ENCODE data around the gene GRID2.

Gene GRID2

DNA sequence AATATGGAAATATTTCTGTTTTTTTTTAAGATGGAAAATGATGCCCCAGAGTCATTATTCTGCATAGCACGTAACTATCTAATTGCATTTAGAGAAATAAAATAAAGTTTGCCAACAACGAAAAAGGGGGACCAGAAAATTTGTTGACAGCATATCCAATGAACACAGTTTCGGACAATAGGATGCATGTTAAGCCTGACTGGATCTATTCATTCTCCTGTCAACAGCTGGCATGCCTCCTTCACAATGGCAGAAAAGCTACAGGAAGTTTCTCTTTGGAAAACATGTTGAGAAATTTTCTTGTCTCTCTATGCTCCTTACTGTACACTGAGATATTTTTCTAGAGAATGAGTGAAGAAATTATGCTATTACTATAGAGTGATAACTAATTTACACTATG, 262.5 kb downstream of the GRID2 start:
- no peak for TF ChIP-seq POLR2AphosphoS5 (IDR thresholded peaks at IDR 0.05; ENCODE audit: low read depth, low read length)
- no peak for TF ChIP-seq TAF1 (IDR thresholded peaks at IDR 0.05; ENCODE audit: borderline replicate concordance, insufficient read depth, low read length)
- TF ChIP-seq, protein P1, sequence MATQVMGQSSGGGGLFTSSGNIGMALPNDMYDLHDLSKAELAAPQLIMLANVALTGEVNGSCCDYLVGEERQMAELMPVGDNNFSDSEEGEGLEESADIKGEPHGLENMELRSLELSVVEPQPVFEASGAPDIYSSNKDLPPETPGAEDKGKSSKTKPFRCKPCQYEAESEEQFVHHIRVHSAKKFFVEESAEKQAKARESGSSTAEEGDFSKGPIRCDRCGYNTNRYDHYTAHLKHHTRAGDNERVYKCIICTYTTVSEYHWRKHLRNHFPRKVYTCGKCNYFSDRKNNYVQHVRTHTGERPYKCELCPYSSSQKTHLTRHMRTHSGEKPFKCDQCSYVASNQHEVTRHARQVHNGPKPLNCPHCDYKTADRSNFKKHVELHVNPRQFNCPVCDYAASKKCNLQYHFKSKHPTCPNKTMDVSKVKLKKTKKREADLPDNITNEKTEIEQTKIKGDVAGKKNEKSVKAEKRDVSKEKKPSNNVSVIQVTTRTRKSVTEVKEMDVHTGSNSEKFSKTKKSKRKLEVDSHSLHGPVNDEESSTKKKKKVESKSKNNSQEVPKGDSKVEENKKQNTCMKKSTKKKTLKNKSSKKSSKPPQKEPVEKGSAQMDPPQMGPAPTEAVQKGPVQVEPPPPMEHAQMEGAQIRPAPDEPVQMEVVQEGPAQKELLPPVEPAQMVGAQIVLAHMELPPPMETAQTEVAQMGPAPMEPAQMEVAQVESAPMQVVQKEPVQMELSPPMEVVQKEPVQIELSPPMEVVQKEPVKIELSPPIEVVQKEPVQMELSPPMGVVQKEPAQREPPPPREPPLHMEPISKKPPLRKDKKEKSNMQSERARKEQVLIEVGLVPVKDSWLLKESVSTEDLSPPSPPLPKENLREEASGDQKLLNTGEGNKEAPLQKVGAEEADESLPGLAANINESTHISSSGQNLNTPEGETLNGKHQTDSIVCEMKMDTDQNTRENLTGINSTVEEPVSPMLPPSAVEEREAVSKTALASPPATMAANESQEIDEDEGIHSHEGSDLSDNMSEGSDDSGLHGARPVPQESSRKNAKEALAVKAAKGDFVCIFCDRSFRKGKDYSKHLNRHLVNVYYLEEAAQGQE (IDR thresholded peaks at IDR 0.05; ENCODE audit: insufficient read depth in 1 of 2, low read depth in 2 of 2, low read length in 2 of 2) = no peak
- no peak for TF ChIP-seq FOXP2 (optimal IDR thresholded peaks at IDR 0.05; ENCODE audit: borderline replicate concordance, extremely low read depth, extremely low read length, insufficient read depth)
- no peak for TF ChIP-seq SIN3A (IDR thresholded peaks at IDR 0.05; ENCODE audit: borderline replicate concordance, insufficient read depth, low read length)

DNA sequence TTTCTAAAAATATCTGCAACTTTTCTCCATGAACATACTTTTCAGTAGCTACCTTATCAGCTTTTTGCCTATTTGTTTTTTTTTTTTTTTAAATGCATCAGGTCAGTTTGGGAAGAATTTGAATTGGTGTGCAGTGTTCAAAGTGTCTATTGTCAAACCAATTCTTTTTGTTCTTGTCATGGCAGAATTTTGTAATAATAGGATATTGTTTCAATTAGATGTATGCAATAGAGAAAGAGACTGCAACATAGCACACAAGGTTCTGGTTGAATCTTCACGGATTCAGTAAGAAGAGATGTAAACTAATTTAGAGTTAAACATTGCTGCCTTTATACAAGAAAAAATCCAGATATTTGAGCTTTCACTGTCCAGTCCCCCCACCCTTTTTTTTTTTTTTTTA, 277.1 kb downstream of the GRID2 start:
- no peak for TF ChIP-seq POLR2AphosphoS5 (IDR thresholded peaks at IDR 0.05; ENCODE audit: low read depth, low read length)
- TF ChIP-seq, protein P1 (IDR thresholded peaks at IDR 0.05; ENCODE audit: insufficient read depth in 1 of 2, low read depth in 2 of 2, low read length in 2 of 2) = no peak
- TF ChIP-seq SIN3A (IDR thresholded peaks at IDR 0.05; ENCODE audit: borderline replicate concordance, insufficient read depth, low read length) = no peak
- TF ChIP-seq FOXP2 (optimal IDR thresholded peaks at IDR 0.05; ENCODE audit: borderline replicate concordance, extremely low read depth, extremely low read length, insufficient read depth) = no peak
- no peak for TF ChIP-seq TAF1 (IDR thresholded peaks at IDR 0.05; ENCODE audit: borderline replicate concordance, insufficient read depth, low read length)

DNA sequence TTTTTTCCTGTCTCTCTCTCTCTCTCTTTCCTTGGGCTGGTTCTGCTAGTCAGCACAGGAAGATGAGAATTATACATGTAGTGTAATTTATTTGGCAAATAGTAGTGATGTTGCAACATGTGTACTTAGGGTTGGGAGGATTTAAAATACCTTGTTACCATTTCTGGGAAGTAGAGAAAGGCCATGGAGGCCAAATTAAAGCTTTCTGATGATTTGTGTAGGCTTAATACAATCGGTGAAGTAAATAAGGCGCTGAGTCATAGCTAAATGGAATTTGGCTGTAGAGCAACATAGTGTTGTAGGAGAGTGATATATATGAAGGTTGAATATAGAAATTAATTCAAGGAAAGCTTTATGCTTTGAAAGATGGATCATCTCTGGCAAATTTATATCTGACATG, 295.3 kb downstream of the GRID2 start:
- TF ChIP-seq, protein P1 (IDR thresholded peaks at IDR 0.05; ENCODE audit: insufficient read depth in 1 of 2, low read depth in 2 of 2, low read length in 2 of 2) = no peak
- TF ChIP-seq POLR2AphosphoS5 (IDR thresholded peaks at IDR 0.05; ENCODE audit: low read depth, low read length) = no peak
- no peak for TF ChIP-seq FOXP2 (optimal IDR thresholded peaks at IDR 0.05; ENCODE audit: borderline replicate concordance, extremely low read depth, extremely low read length, insufficient read depth)
- TF ChIP-seq TAF1 (IDR thresholded peaks at IDR 0.05; ENCODE audit: borderline replicate concordance, insufficient read depth, low read length) = no peak
- TF ChIP-seq SIN3A (IDR thresholded peaks at IDR 0.05; ENCODE audit: borderline replicate concordance, insufficient read depth, low read length) = no peak

DNA sequence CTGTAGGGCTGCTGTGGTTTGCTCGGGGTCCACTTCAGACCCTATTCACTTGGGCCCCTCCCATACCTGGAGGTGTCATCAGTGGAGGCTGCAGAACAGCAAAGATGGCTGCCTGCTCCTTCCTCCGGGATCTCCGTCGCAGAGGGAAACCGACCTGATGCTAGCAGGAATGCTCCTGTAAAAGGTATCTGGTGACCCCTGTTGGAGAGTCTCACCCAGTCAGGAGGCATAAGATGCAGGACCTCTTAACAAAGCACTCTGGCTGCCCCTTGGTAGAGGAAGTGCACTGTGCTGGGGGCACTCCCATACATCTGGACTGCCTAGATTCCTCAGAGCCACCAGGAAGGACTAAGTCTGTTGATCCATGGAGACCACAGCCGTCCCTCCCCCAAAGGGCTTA, 296.9 kb downstream of the GRID2 start:
- no peak for TF ChIP-seq POLR2AphosphoS5 (IDR thresholded peaks at IDR 0.05; ENCODE audit: low read depth, low read length)
- TF ChIP-seq, protein P1 (IDR thresholded peaks at IDR 0.05; ENCODE audit: insufficient read depth in 1 of 2, low read depth in 2 of 2, low read length in 2 of 2) = no peak
- no peak for TF ChIP-seq SIN3A (IDR thresholded peaks at IDR 0.05; ENCODE audit: borderline replicate concordance, insufficient read depth, low read length)
- TF ChIP-seq FOXP2 (optimal IDR thresholded peaks at IDR 0.05; ENCODE audit: borderline replicate concordance, extremely low read depth, extremely low read length, insufficient read depth) = no peak
- TF ChIP-seq TAF1 (IDR thresholded peaks at IDR 0.05; ENCODE audit: borderline replicate concordance, insufficient read depth, low read length) = no peak

DNA sequence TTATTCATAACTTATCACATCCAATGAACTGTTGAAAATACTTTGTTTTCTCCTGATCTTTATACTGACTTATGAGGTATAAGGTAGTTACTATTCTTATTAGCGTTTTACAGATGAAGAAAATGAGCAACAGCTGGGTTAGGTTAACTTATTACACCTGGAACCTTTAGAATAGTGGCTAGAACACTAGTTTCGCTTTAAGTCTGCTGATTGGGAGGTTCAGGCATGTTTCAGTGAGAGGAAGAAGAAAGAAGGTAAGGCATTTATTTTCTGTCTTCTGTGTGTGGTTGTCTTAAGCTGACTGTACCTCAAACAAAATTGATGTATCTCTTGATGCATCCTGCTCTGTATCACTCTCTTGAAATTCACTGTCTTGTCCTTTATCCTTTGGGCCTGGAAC, 302.5 kb downstream of the GRID2 start:
- TF ChIP-seq FOXP2 (optimal IDR thresholded peaks at IDR 0.05; ENCODE audit: borderline replicate concordance, extremely low read depth, extremely low read length, insufficient read depth) = no peak
- TF ChIP-seq POLR2AphosphoS5 (IDR thresholded peaks at IDR 0.05; ENCODE audit: low read depth, low read length) = no peak
- TF ChIP-seq SIN3A (IDR thresholded peaks at IDR 0.05; ENCODE audit: borderline replicate concordance, insufficient read depth, low read length) = no peak
- TF ChIP-seq TAF1 (IDR thresholded peaks at IDR 0.05; ENCODE audit: borderline replicate concordance, insufficient read depth, low read length) = no peak
- TF ChIP-seq, protein P1 (IDR thresholded peaks at IDR 0.05; ENCODE audit: insufficient read depth in 1 of 2, low read depth in 2 of 2, low read length in 2 of 2) = no peak
